ENCODE data around the gene POLH. TPM values are rescaled to one million over a fixed set of nuclear protein-coding genes. Genes with fewer than 3 reads are reported as not detected.
"Not testable (repeated sequence)": the region's sequence is repeated elsewhere in the genome, so short reads cannot be mapped to it uniquely, and the experiment has no call there.

POLH gene
- polyA plus RNA-seq, 2 donors, result 3.5 to 5.0 TPM

DNA sequence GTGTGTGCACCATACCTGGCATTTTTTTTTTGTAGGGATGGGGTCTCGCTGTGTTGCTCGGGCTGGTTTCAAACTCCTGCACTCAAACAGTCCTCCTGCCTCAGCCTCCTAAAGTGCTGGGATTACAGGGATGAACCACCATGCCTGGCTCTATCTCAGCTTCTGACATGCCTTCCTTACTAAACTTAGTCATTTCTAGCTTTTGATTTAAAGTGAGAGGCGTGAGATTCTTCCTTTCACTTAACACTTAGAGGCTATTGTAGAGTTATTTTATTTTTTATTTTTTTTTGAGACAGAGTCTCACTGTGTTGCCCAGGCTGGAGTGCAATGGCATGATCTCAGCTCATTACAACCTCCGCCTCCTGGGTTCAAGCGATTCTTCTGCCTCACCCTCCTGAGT, 87.0 kb downstream of the POLH start:
- not testable (repeated sequence) for H3K36me3 ChIP-seq (ENCODE audit: control insufficient read depth in 2 of 2, insufficient read depth in 2 of 2, low read length in 1 of 2); H3K9me3 ChIP-seq (ENCODE audit: control insufficient read depth in 2 of 2, insufficient read depth in 1 of 2, low read depth in 1 of 2, low read length in 1 of 2); H3K4me3 ChIP-seq (ENCODE audit: low read depth in 1 of 2, low read length in 2 of 2); H3K27me3 ChIP-seq (ENCODE audit: control insufficient read depth in 1 of 2, insufficient read depth in 2 of 2, low read length in 2 of 2); H3K27ac ChIP-seq (ENCODE audit: low read depth in 2 of 2, low read length in 1 of 2)
- WGBS, 2 donors, result 87 to 91% methylated on average over 5 of the region's 5 CpGs
- peaks cover 0 to 10% of the 10 kb centered on the region in 2 donors for H3K4me1 ChIP-seq (ENCODE audit: control insufficient read depth in 2 of 2, insufficient read depth in 2 of 2, low read length in 1 of 2)

Other genes starting within 250 kb of the POLH start
- 1 to 10 TPM; 3.2 to 4.8 TPM for gene ZNF318, start 206.5 kb upstream of the POLH start, polyA plus RNA-seq
- gene ABCC10, start 148.6 kb upstream of the POLH start, polyA plus RNA-seq, result 10 to 100 TPM; 13.3 to 40.6 TPM
- 10 to 100 TPM; 11.3 to 18.7 TPM for gene DLK2, start 120.6 kb upstream of the POLH start, polyA plus RNA-seq
- 10 to 100 TPM; 10.5 to 15.1 TPM for gene TJAP1, start 98.6 kb upstream of the POLH start, polyA plus RNA-seq
- gene LRRC73, start 65.8 kb upstream of the POLH start, polyA plus RNA-seq, result under 1 TPM; 0.14 to 0.24 TPM
- gene YIPF3, start 59.3 kb upstream of the POLH start, polyA plus RNA-seq, result 10 to 100 TPM; 54.3 to 64.1 TPM
- 10 to 100 TPM; 21.5 to 38.9 TPM for gene POLR1C, start 59.1 kb upstream of the POLH start, polyA plus RNA-seq
- gene XPO5, start 147 bp upstream of the POLH start, polyA plus RNA-seq, result 10 to 100 TPM; 10.1 to 14.3 TPM
- 10 to 100 TPM; 62.2 to 76.8 TPM for gene GTPBP2, start 53.1 kb downstream of the POLH start, polyA plus RNA-seq
- gene MAD2L1BP, start 59.7 kb downstream of the POLH start, polyA plus RNA-seq, result 10 to 100 TPM; 10.1 to 23.6 TPM
- under 1 TPM; 0.14 to 0.16 TPM for gene RSPH9, start 68.9 kb downstream of the POLH start, polyA plus RNA-seq
- 10 to 100 TPM; 33.3 to 70.0 TPM for gene MRPS18A, start 111.6 kb downstream of the POLH start, polyA plus RNA-seq
- gene VEGFA, start 194.0 kb downstream of the POLH start, polyA plus RNA-seq, result 100 to 1,000 TPM in 1 of 2 donors, 10 to 100 TPM in 1; 87.8 to 157 TPM

All from esophagus (tissue), 2 donors.